PC-3 (cell line): ENCODE measurements around the gene NCMAP. TPM values are rescaled to one million over a fixed set of nuclear protein-coding genes. Genes with fewer than 3 reads are reported as not detected.

Experiments
- ATAC-seq: fragments of 200-7000 bp; cut with Tn5 transposase; 2 replicates; pipeline ENCODE4 v1.9.1; 2020; ENCODE audit warnings: mild to moderate bottlenecking, moderate library complexity
- BruUV-seq: library from RNA; stranded (reverse); fragments of 400-500 nt; replicated peaks from 2 replicates; lab custom pipeline; 2021; lab: Mats Ljungman, UMichigan
- CTCF ChIA-PET: fragments of 300-600 bp; sonication (Branson Sonifier 250); formaldehyde crosslinking; loops from one replicate; lab custom pipeline; 2022; ENCODE audit warnings: antibody characterized with exemption; lab: Charles Lee
- POLR2A ChIA-PET: fragments of 300-600 bp; sonication (Branson Sonifier 250); formaldehyde crosslinking; loops from one replicate; lab custom pipeline; 2022; ENCODE audit warnings: antibody characterized with exemption; ENCODE audit not compliant: unreplicated experiment; lab: Charles Lee
- DNase-seq: peaks from one replicate; pipeline ENCODE4 v3.0.0-alpha.2; 2015
- H2AFZ ChIP-seq: fragments of 300-600 bp; sonication (generic); 2 replicates; pipeline ENCODE4 v1.6.0; 2016; ENCODE audit warnings: antibody characterized with exemption, low read length
- H3F3A ChIP-seq: fragments of 300-600 bp; sonication (generic); one replicate; pipeline ENCODE4 v1.6.0; 2017; ENCODE audit warnings: antibody characterized with exemption, low read length, control low read depth, mild to moderate bottlenecking; ENCODE audit not compliant: unreplicated experiment
- H3K27ac ChIP-seq: fragments of 300-600 bp; sonication (generic); 2 replicates; pipeline ENCODE4 v1.5.1; 2016; ENCODE audit warnings: mild to moderate bottlenecking, low read length
- H3K27me3 ChIP-seq: fragments of 300-600 bp; sonication (generic); 2 replicates; pipeline ENCODE4 v1.6.1; 2016; ENCODE audit warnings: low read length, mixed read lengths
- H3K36me3 ChIP-seq: fragments of 300-600 bp; sonication (generic); 2 replicates; pipeline ENCODE4 v1.6.1; 2016; ENCODE audit warnings: low read depth, mixed run types, low read length, mixed read lengths
- H3K4me1 ChIP-seq: fragments of 300-600 bp; sonication (generic); 2 replicates; pipeline ENCODE4 v1.5.1; 2016; ENCODE audit warnings: low read length; ENCODE audit not compliant: insufficient read depth
- H3K4me2 ChIP-seq: fragments of 300-600 bp; sonication (generic); 2 replicates; pipeline ENCODE4 v1.6.0; 2016; ENCODE audit warnings: low read length
- H3K4me3 ChIP-seq: fragments of 300-600 bp; sonication (generic); 2 replicates; pipeline ENCODE4 v1.5.1; 2016; ENCODE audit warnings: mild to moderate bottlenecking, low read length, mixed read lengths
- H3K79me2 ChIP-seq: fragments of 300-600 bp; sonication (generic); 2 replicates; pipeline ENCODE4 v1.6.1; 2017; ENCODE audit warnings: low read length, mixed read lengths
- H3K9ac ChIP-seq: fragments of 300-600 bp; sonication (generic); 2 replicates; pipeline ENCODE4 v1.6.0; 2016; ENCODE audit warnings: mild to moderate bottlenecking, low read length
- H3K9me2 ChIP-seq: fragments of 300-600 bp; sonication (generic); replicated peaks from 2 replicates; pipeline ENCODE4 v1.6.1; 2016; ENCODE audit warnings: mixed run types, low read length, mixed read lengths
- H3K9me3 ChIP-seq: fragments of 300-600 bp; sonication (generic); 2 replicates; pipeline ENCODE4 v1.6.1; 2016; ENCODE audit warnings: low read length, mixed read lengths
- H4K20me1 ChIP-seq: fragments of 300-600 bp; sonication (generic); 2 replicates; pipeline ENCODE4 v1.6.1; 2016; ENCODE audit warnings: low read length, mixed read lengths
- EZH2 ChIP-seq: fragments of 300-600 bp; sonication (generic); IDR thresholded peaks from one replicate; pipeline ENCODE4 v1.6.1; 2017; ENCODE audit warnings: antibody characterized with exemption, mild to moderate bottlenecking, low read length; ENCODE audit not compliant: unreplicated experiment
- EZH2phosphoT487 ChIP-seq: fragments of 300-600 bp; sonication (generic); IDR thresholded peaks from 2 replicates; pipeline ENCODE4 v1.6.1; 2018; ENCODE audit warnings: mild to moderate bottlenecking, antibody characterized with exemption, low read length, borderline replicate concordance
- intact Hi-C: fragments of 100-400 bp; cut with micrococcal nuclease; formaldehyde crosslinking; loops from 2 replicates; pipeline ENCODE4 v1.9.0; 2023
- total RNA-seq: library from RNA; depleted of rRNA; stranded (reverse); fragments of >200 nt; gene quantifications from 2 replicates; pipeline ENCODE4 v1.2.3, GENCODE V29; 2014
- TF ChIP-seq, protein P1 (sequence below): fragments of 300-600 bp; sonication (generic); conservative IDR thresholded peaks from 2 replicates; pipeline ENCODE4 v1.5.1; 2017; ENCODE audit warnings: antibody characterized with exemption, low read depth, mild to moderate bottlenecking, low read length

NCMAP gene
- total RNA-seq, 1 experiment from 2014 or later: 1.8 TPM

DNA sequence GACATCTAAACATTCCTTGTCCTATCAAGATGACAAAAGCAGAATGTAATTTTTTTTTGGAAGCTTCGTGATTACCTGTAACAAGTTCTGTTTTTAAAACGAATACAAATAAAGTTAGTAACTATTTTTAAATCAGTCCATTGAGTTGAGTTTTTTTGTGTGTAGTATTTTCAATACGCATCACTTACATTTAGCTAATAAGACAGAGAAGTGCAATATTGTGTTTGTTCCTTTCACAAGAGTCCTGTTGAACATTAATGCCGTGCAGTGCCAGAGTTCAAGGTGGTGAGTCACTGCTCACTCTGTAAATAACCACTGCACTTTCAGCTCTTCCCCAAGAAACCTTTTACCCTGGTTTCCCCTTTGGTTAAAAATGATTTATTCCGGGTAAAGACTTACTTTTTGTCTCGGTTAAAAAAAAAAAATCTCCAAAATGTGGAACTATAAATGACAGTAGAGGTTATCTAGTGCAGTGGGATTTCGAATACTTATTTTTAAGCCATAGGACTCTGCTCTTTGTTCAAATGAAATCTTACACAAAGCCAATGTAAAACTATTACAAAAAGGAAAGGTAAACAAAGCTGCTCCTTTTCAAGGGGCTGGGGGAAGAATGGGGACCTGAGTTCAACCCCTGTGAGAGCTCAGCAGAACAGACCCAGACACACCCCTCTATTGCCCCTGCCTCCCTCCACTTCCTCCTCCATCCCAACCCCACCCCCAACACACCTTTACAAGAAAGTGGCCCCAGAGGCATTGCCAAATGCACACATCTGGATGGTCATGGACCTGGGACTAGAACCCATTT, 14.8 kb upstream of the NCMAP start:
- ATAC-seq (peak; percentile 94), DNase-seq (peak; percentile 83)
- no peaks in the 10 kb centered on the region for H3K27me3 ChIP-seq
- peak overlapping the region; percentile 51 for H3K4me3 ChIP-seq
- CTCF ChIA-PET: interaction anchor here (0.5 to 0.8 kb wide), 6 partner anchors 27 to 731 kb away, joined by 3 to 5 read pairs (median 3); no protein-coding TSS in a partner anchor
- H4K20me1 ChIP-seq: no peaks in the 10 kb centered on the region
- peak overlapping the region; percentile 80 for H3K4me2 ChIP-seq
- H3K36me3 ChIP-seq: peaks cover 2% of the 10 kb centered on the region
- TF ChIP-seq, protein P1, sequence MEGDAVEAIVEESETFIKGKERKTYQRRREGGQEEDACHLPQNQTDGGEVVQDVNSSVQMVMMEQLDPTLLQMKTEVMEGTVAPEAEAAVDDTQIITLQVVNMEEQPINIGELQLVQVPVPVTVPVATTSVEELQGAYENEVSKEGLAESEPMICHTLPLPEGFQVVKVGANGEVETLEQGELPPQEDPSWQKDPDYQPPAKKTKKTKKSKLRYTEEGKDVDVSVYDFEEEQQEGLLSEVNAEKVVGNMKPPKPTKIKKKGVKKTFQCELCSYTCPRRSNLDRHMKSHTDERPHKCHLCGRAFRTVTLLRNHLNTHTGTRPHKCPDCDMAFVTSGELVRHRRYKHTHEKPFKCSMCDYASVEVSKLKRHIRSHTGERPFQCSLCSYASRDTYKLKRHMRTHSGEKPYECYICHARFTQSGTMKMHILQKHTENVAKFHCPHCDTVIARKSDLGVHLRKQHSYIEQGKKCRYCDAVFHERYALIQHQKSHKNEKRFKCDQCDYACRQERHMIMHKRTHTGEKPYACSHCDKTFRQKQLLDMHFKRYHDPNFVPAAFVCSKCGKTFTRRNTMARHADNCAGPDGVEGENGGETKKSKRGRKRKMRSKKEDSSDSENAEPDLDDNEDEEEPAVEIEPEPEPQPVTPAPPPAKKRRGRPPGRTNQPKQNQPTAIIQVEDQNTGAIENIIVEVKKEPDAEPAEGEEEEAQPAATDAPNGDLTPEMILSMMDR: no peak
- no peak for TF ChIP-seq EZH2
- TF ChIP-seq EZH2phosphoT487: no peak
- peak overlapping the region; percentile 35 for H3K9ac ChIP-seq
- POLR2A ChIA-PET: interaction anchor here (0.6 to 0.7 kb wide), 2 partner anchors 8 to 26 kb away, joined by 3 to 7 read pairs; no protein-coding TSS in a partner anchor
- H3F3A ChIP-seq: no peaks in the 10 kb centered on the region
- no peaks in the 10 kb centered on the region for H3K9me3 ChIP-seq
- H2AFZ ChIP-seq: no peak overlapping the region; the same call in 1 of the 2 replicates
- peak overlapping the region; percentile 83 for H3K27ac ChIP-seq
- BruUV-seq: no TSS peak
- H3K79me2 ChIP-seq: no peaks in the 10 kb centered on the region
- H3K9me2 ChIP-seq: no peaks in the 10 kb centered on the region
- intact Hi-C loops: no loop called here
- H3K4me1 ChIP-seq: peaks cover 57% of the 10 kb centered on the region

DNA sequence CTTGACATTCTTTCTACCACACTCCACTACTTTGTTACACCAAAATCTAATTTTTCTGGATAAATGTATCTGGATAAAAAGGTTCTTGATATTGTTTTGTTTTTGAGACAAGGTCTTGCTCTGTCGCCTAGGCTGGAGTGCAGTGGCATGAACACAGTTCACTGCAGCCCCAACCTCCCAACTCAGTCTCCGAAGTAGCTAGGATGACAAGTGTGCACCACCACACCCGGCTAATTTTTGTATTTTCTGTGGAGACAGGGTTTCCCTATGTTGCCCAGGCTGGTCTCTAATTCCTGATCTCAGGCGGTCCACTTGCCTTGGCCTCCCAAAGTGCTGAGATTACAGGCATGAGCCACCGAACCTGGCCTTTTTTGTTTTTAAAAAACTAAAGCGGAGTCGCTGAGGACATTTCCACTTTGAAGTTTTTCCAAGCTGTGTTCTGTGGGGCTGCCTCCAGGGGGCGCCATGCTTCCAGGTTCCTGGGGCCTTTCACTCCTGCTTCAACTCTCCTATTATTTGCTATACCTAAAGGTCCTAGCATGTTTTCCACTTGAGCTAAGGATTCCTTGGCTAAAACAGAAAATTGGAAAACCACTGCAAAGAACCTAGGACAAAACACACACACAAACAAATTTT, 14.1 kb upstream of the NCMAP start:
- H3K9me2 ChIP-seq: no peaks in the 10 kb centered on the region
- ATAC-seq (no peak), DNase-seq (no peak)
- intact Hi-C loops: no loop called here
- no peaks in the 10 kb centered on the region for H3K9me3 ChIP-seq
- TF ChIP-seq, protein P1: peak; percentile 77
- no peak for TF ChIP-seq EZH2phosphoT487
- CTCF ChIA-PET: no interaction called here
- peak overlapping the region; percentile 51; the same call in 1 of the 2 replicates for H3K4me3 ChIP-seq
- no TSS peak for BruUV-seq
- POLR2A ChIA-PET: no interaction called here
- H3K79me2 ChIP-seq: no peaks in the 10 kb centered on the region
- H2AFZ ChIP-seq: no peak overlapping the region
- H4K20me1 ChIP-seq: no peaks in the 10 kb centered on the region
- H3K9ac ChIP-seq: peak overlapping the region; percentile 35
- H3K4me2 ChIP-seq: peak overlapping the region; percentile 80
- H3K4me1 ChIP-seq: peaks cover 57% of the 10 kb centered on the region
- H3K27me3 ChIP-seq: no peaks in the 10 kb centered on the region
- H3K27ac ChIP-seq: peak overlapping the region; percentile 83
- no peaks in the 10 kb centered on the region for H3F3A ChIP-seq
- peaks cover 2% of the 10 kb centered on the region; the same call in 1 of the 2 replicates for H3K36me3 ChIP-seq
